Activated naive CD4-positive, alpha-beta T cell treated with anti-CD3 and anti-CD28 coated beads for 36 hours (primary cell): ENCODE data around the gene CPT1B. TPM values are rescaled to one million over a fixed set of nuclear protein-coding genes. Genes with fewer than 3 reads are reported as not detected.
A peak's percentile ranks its signal among the peaks of the same experiment; 100 is the strongest.

ENCODE experiments used
- CTCF ChIA-PET: fragments of 350-600 bp; sonication (Branson Sonifier 250); formaldehyde crosslinking; loops from one replicate; lab custom pipeline; 2021; ENCODE audit warnings: antibody characterized with exemption; lab: Charles Lee
- DNase-seq: peaks from one replicate; pipeline ENCODE4 v3.0.0-alpha.2; 2020
- H3K27ac Mint-ChIP-seq: one replicate; pipeline ENCODE4 v1.8.0; 2021; ENCODE audit warnings: mild to moderate bottlenecking, mixed read lengths
- H3K27me3 Mint-ChIP-seq: one replicate; pipeline ENCODE4 v1.8.0; 2021; ENCODE audit warnings: low read depth, mixed read lengths
- H3K36me3 Mint-ChIP-seq: one replicate; pipeline ENCODE4 v1.8.0; 2021; ENCODE audit warnings: low read depth, mixed read lengths
- H3K4me1 Mint-ChIP-seq: one replicate; pipeline ENCODE4 v1.8.0; 2021; ENCODE audit warnings: low read depth, mixed read lengths
- H3K4me3 Mint-ChIP-seq: one replicate; pipeline ENCODE4 v1.8.0; 2021; ENCODE audit warnings: mild to moderate bottlenecking, moderate library complexity, mixed read lengths
- H3K9me3 Mint-ChIP-seq: one replicate; pipeline ENCODE4 v1.8.0; 2021; ENCODE audit warnings: mixed read lengths
- intact Hi-C: fragments of 100-400 bp; cut with micrococcal nuclease; formaldehyde crosslinking; loops from one replicate; pipeline ENCODE4 v1.15.1; 2023
- total RNA-seq, 2 experiments: library from RNA; stranded (reverse); gene quantifications; one replicate each; pipeline ENCODE4 v1.2.3, GENCODE V29; 2021

Gene CPT1B
- 10 to 100 TPM; 37.3 to 43.7 TPM for total RNA-seq

GRCh38 chr22:50577987-50578775, at the start of gene CPT1B:
CPT1B (minus strand) TSS chr22:50578427; CDS start chr22:50577915, 512 bp downstream.
- Mint-ChIP-seq H3K27me3 (no peaks in the 10 kb centered on the region), H3K9me3 (no peaks in the 10 kb centered on the region), H3K36me3 (peaks cover 21% of the 10 kb centered on the region), H3K4me1 (peaks cover 27% of the 10 kb centered on the region), H3K4me3 (no peak within 1 kb of the TSS), H3K27ac (no peak within 1 kb of the TSS)
- no peak for DNase-seq
- CTCF ChIA-PET, result interaction anchor here (0.6 to 1.1 kb wide), 4 partner anchors 15 to 746 kb away, joined by 3 to 4 read pairs (median 4); partner anchors contain the start of gene SYCE3
- intact Hi-C loops, result no loop called here

GRCh38 chr22:50626850-50627641, 48.8 kb upstream of the CPT1B start:
- Mint-ChIP-seq H3K27me3 (no peaks in the 10 kb centered on the region), H3K27ac (peak overlapping the region; percentile 72), H3K9me3 (no peaks in the 10 kb centered on the region), H3K4me1 (peaks cover 25% of the 10 kb centered on the region), H3K36me3 (no peaks in the 10 kb centered on the region), H3K4me3 (peak overlapping the region; percentile 84)
- intact Hi-C loops, result no loop called here
- CTCF ChIA-PET, result interaction anchor here (1.5 kb wide), 1 partner anchor 64 kb away, joined by 6 read pairs; no protein-coding TSS in a partner anchor
- DNase-seq, result no peak

- H3K4me1 Mint-ChIP-seq, result peaks cover 32% of the 10 kb centered on the region
- H3K27ac Mint-ChIP-seq, result peak overlapping the region; percentile 72
- H3K4me3 Mint-ChIP-seq, result peak overlapping the region; percentile 84
- DNase-seq, result no peak
- intact Hi-C loops, result no loop called here
- no peaks in the 10 kb centered on the region for H3K36me3 Mint-ChIP-seq
- CTCF ChIA-PET, result no interaction called here
- no peaks in the 10 kb centered on the region for H3K27me3 Mint-ChIP-seq
- H3K9me3 Mint-ChIP-seq, result no peaks in the 10 kb centered on the region
Measured at GRCh38 chr22:50626314-50626849, 48.2 kb upstream of the CPT1B start.

GRCh38 chr22:50625568-50626313, 47.5 kb upstream of the CPT1B start:
- no peaks in the 10 kb centered on the region for H3K27me3 Mint-ChIP-seq
- no peaks in the 10 kb centered on the region for H3K9me3 Mint-ChIP-seq
- no peak overlapping the region for H3K27ac Mint-ChIP-seq
- H3K4me1 Mint-ChIP-seq, result peaks cover 38% of the 10 kb centered on the region
- intact Hi-C loops, result no loop called here
- H3K36me3 Mint-ChIP-seq, result no peaks in the 10 kb centered on the region
- CTCF ChIA-PET, result no interaction called here
- H3K4me3 Mint-ChIP-seq, result no peak overlapping the region
- no peak for DNase-seq

GRCh38 chr22:50625131-50625567, 46.9 kb upstream of the CPT1B start:
- CTCF ChIA-PET, result no interaction called here
- Mint-ChIP-seq H3K27ac (peak overlapping the region; percentile 37), H3K4me3 (no peak overlapping the region), H3K9me3 (no peaks in the 10 kb centered on the region), H3K36me3 (no peaks in the 10 kb centered on the region), H3K27me3 (no peaks in the 10 kb centered on the region), H3K4me1 (peaks cover 44% of the 10 kb centered on the region)
- no peak for DNase-seq
- intact Hi-C loops, result no loop called here

- Mint-ChIP-seq H3K36me3 (no peaks in the 10 kb centered on the region), H3K9me3 (no peaks in the 10 kb centered on the region), H3K4me3 (no peak overlapping the region), H3K4me1 (peaks cover 49% of the 10 kb centered on the region), H3K27ac (peak overlapping the region; percentile 51), H3K27me3 (no peaks in the 10 kb centered on the region)
- CTCF ChIA-PET, result interaction anchor here (0.7 kb wide), 1 partner anchor 65 kb away, joined by 3 read pairs; no protein-coding TSS in a partner anchor
- DNase-seq, result no peak
- intact Hi-C loops, result no loop called here
Measured at GRCh38 chr22:50624347-50625130, 46.3 kb upstream of the CPT1B start.

GRCh38 chr22:50622723-50623327, 44.6 kb upstream of the CPT1B start:
- no peak for DNase-seq
- peaks cover 40% of the 10 kb centered on the region for H3K4me1 Mint-ChIP-seq
- H3K27me3 Mint-ChIP-seq, result no peaks in the 10 kb centered on the region
- no peaks in the 10 kb centered on the region for H3K9me3 Mint-ChIP-seq
- no peak overlapping the region for H3K4me3 Mint-ChIP-seq
- intact Hi-C loops, result no loop called here
- CTCF ChIA-PET, result interaction anchor here (1.1 kb wide), 1 partner anchor 97 kb away, joined by 3 read pairs; no protein-coding TSS in a partner anchor
- H3K36me3 Mint-ChIP-seq, result no peaks in the 10 kb centered on the region
- peak overlapping the region; percentile 98 for H3K27ac Mint-ChIP-seq

GRCh38 chr22:50621948-50622722, 43.9 kb upstream of the CPT1B start:
- Mint-ChIP-seq H3K4me3 (peak overlapping the region; percentile 72), H3K27ac (peak overlapping the region; percentile 98)
- CTCF ChIA-PET, result interaction anchor here (0.9 to 2.3 kb wide), 9 partner anchors 47 to 281 kb away, joined by 3 to 25 read pairs (median 4); partner anchors contain the start of genes SCO2 and SYCE3

GRCh38 chr22:50621356-50621880, 43.2 kb upstream of the CPT1B start:
- H3K36me3 Mint-ChIP-seq, result no peaks in the 10 kb centered on the region
- H3K27me3 Mint-ChIP-seq, result no peaks in the 10 kb centered on the region
- peak overlapping the region; percentile 98 for H3K27ac Mint-ChIP-seq
- no peaks in the 10 kb centered on the region for H3K9me3 Mint-ChIP-seq
- peaks cover 36% of the 10 kb centered on the region for H3K4me1 Mint-ChIP-seq
- intact Hi-C loops, result loop anchor here (2.0 kb wide), 4 partner anchors 69 to 377 kb away; partner anchors contain the start of genes MAPK11, PPP6R2 and TUBGCP6
- CTCF ChIA-PET, result interaction anchor here (0.5 to 2.3 kb wide), 26 partner anchors 8 to 378 kb away, joined by 3 to 25 read pairs (median 5); partner anchors contain the start of genes CHKB, KLHDC7B, LMF2 and NCAPH2
- DNase-seq, result peak; percentile 79
- peak overlapping the region; percentile 72 for H3K4me3 Mint-ChIP-seq

More at GRCh38 chr22:50621948-50622722, 43.9 kb upstream of the CPT1B start:
- H3K9me3 Mint-ChIP-seq, result no peaks in the 10 kb centered on the region
- intact Hi-C loops, result loop anchor here (2.0 kb wide), 4 partner anchors 69 to 377 kb away; partner anchors contain the start of genes MAPK11, PPP6R2 and TUBGCP6
- peaks cover 40% of the 10 kb centered on the region for H3K4me1 Mint-ChIP-seq
- peak; percentile 61 for DNase-seq
- no peaks in the 10 kb centered on the region for H3K27me3 Mint-ChIP-seq
- no peaks in the 10 kb centered on the region for H3K36me3 Mint-ChIP-seq
